Measurements from ENCODE around the gene DAB2IP.

Gene DAB2IP

GRCh38 chr9:121660367-121660766, 8.9 kb downstream of the DAB2IP start:
- ChIA-PET POLR2A (no interaction called here), CTCF (interaction anchor here (1.0 to 5.0 kb wide), 5 partner anchors 13 to 27 kb away, joined by 3 to 19 read pairs (median 5); no protein-coding TSS in a partner anchor)
- Histone ChIP-seq H3K4me1 (ENCODE audit: control extremely low read depth in 1 of 4, control insufficient read depth in 4 of 4, insufficient read depth in 4 of 4, low read length in 3 of 4) (no peaks in the 10 kb centered on the region), H3K9me3 (ENCODE audit: control extremely low read depth in 1 of 5, control insufficient read depth in 4 of 5, insufficient read depth in 2 of 5, low read depth in 1 of 5, low read length in 4 of 5) (no peaks in the 10 kb centered on the region), H3K27me3 (replicated peaks in 2 of 5; ENCODE audit: control insufficient read depth in 4 of 5, insufficient read depth in 5 of 5, low read length in 4 of 5) (peaks cover 0 to 7% (median 0%) of the 10 kb centered on the region in 5 experiments), H3K36me3 (ENCODE audit: control insufficient read depth in 4 of 4, insufficient read depth in 4 of 4, low read length in 3 of 4) (no peaks in the 10 kb centered on the region), H3K27ac (ENCODE audit: insufficient read depth in 1 of 2, low read depth in 1 of 2, low read length in 2 of 2, poor library complexity in 1 of 2, severe bottlenecking in 2 of 2) (no peak overlapping the region), H3K4me3 (ENCODE audit: control insufficient read depth in 1 of 7, extremely low read depth in 1 of 7, insufficient read depth in 4 of 7, low read depth in 2 of 7, low read length in 6 of 7) (no peak overlapping the region)
- DNase-seq: no peak
- WGBS (ENCODE audit: insufficient coverage): 96% methylated on average over 2 of the region's 6 CpGs

GRCh38 chr9:121660876-121661275, 9.4 kb downstream of the DAB2IP start:
- no peak overlapping the region for H3K4me3 ChIP-seq (ENCODE audit: control insufficient read depth in 1 of 7, extremely low read depth in 1 of 7, insufficient read depth in 4 of 7, low read depth in 2 of 7, low read length in 6 of 7)
- peaks cover 0 to 3% (median 0%) of the 10 kb centered on the region in 5 experiments for H3K27me3 ChIP-seq (replicated peaks in 2 of 5; ENCODE audit: control insufficient read depth in 4 of 5, insufficient read depth in 5 of 5, low read length in 4 of 5)
- no peaks in the 10 kb centered on the region for H3K36me3 ChIP-seq (ENCODE audit: control insufficient read depth in 4 of 4, insufficient read depth in 4 of 4, low read length in 3 of 4)
- no peak for DNase-seq
- no peak overlapping the region for H3K27ac ChIP-seq (ENCODE audit: insufficient read depth in 1 of 2, low read depth in 1 of 2, low read length in 2 of 2, poor library complexity in 1 of 2, severe bottlenecking in 2 of 2)
- H3K4me1 ChIP-seq (ENCODE audit: control extremely low read depth in 1 of 4, control insufficient read depth in 4 of 4, insufficient read depth in 4 of 4, low read length in 3 of 4): no peaks in the 10 kb centered on the region
- POLR2A ChIA-PET: interaction anchor here (0.6 kb wide), 1 partner anchor 13 kb away, joined by 3 read pairs; no protein-coding TSS in a partner anchor
- 91% methylated on average over 7 of the region's 8 CpGs for WGBS (ENCODE audit: insufficient coverage)
- CTCF ChIA-PET: interaction anchor here (2.0 kb wide), 1 partner anchor 22 kb away, joined by 5 read pairs; no protein-coding TSS in a partner anchor
- no peaks in the 10 kb centered on the region for H3K9me3 ChIP-seq (ENCODE audit: control extremely low read depth in 1 of 5, control insufficient read depth in 4 of 5, insufficient read depth in 2 of 5, low read depth in 1 of 5, low read length in 4 of 5)

DNA sequence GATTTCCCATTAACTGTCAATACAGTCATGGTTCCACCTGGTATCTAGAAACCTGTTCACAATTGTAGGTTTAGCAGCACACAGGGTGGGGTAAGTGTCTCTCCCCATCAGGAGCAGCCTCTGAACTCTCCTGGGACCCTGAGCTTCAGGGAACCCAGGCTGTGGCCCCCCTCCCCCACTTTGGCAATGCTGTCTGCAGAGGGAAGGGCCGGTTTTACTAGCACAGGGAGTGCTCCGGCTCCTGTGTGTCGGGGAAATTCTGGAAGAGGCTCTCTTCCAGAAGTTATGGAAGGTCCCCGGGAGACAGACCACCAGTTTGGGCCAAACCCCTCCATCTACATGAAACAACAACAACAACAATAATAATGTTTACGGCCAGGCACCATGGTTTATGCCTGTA, 9.9 kb downstream of the DAB2IP start:
- Histone ChIP-seq H3K4me3 (ENCODE audit: control insufficient read depth in 1 of 7, extremely low read depth in 1 of 7, insufficient read depth in 4 of 7, low read depth in 2 of 7, low read length in 6 of 7) (no peak overlapping the region), H3K4me1 (ENCODE audit: control extremely low read depth in 1 of 4, control insufficient read depth in 4 of 4, insufficient read depth in 4 of 4, low read length in 3 of 4) (no peaks in the 10 kb centered on the region), H3K9me3 (ENCODE audit: control extremely low read depth in 1 of 5, control insufficient read depth in 4 of 5, insufficient read depth in 2 of 5, low read depth in 1 of 5, low read length in 4 of 5) (no peaks in the 10 kb centered on the region), H3K36me3 (ENCODE audit: control insufficient read depth in 4 of 4, insufficient read depth in 4 of 4, low read length in 3 of 4) (no peaks in the 10 kb centered on the region), H3K27me3 (replicated peaks in 2 of 5; ENCODE audit: control insufficient read depth in 4 of 5, insufficient read depth in 5 of 5, low read length in 4 of 5) (peaks cover 0 to 3% (median 0%) of the 10 kb centered on the region in 5 experiments), H3K27ac (ENCODE audit: insufficient read depth in 1 of 2, low read depth in 1 of 2, low read length in 2 of 2, poor library complexity in 1 of 2, severe bottlenecking in 2 of 2) (no peak overlapping the region)
- POLR2A ChIA-PET: interaction anchor here (0.6 kb wide), 1 partner anchor 13 kb away, joined by 3 read pairs; no protein-coding TSS in a partner anchor
- CTCF ChIA-PET: interaction anchor here (0.5 to 2.0 kb wide), 2 partner anchors 22 to 102 kb away, joined by 4 to 5 read pairs; no protein-coding TSS in a partner anchor
- no peak for DNase-seq
- 100% methylated on average over 1 of the region's 5 CpGs for WGBS (ENCODE audit: insufficient coverage)

DNA sequence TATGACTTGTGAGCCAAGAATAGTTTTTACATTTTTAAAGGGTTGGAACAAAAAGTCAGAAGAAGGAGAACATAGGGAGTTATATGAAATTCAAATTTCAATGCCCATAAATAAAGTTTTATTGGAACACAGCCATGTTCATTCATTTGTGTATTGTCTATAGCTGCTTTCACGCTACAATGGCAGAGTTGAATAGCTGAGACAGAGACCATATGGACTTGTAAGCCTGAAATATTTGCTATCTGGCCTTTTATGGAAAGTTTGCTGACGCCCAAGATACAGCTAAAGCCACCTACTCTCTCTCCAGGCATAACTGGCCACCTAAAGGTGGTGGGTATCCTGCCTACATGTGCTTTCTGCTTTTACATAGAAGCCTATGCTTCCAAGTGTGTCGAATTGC, 10.9 kb downstream of the DAB2IP start:
- H3K27me3 ChIP-seq (replicated peaks in 2 of 5; ENCODE audit: control insufficient read depth in 4 of 5, insufficient read depth in 5 of 5, low read length in 4 of 5): peaks cover 0 to 3% (median 0%) of the 10 kb centered on the region in 5 experiments
- H3K4me1 ChIP-seq (ENCODE audit: control extremely low read depth in 1 of 4, control insufficient read depth in 4 of 4, insufficient read depth in 4 of 4, low read length in 3 of 4): no peaks in the 10 kb centered on the region
- H3K4me3 ChIP-seq (ENCODE audit: control insufficient read depth in 1 of 7, extremely low read depth in 1 of 7, insufficient read depth in 4 of 7, low read depth in 2 of 7, low read length in 6 of 7): no peak overlapping the region
- ChIA-PET POLR2A (interaction anchor here (0.6 kb wide), 1 partner anchor 209 kb away, joined by 3 read pairs; no protein-coding TSS in a partner anchor), CTCF (interaction anchor here (4.2 to 4.9 kb wide), 2 partner anchors 20 to 42 kb away, joined by 16 to 38 read pairs; no protein-coding TSS in a partner anchor)
- no peaks in the 10 kb centered on the region for H3K36me3 ChIP-seq (ENCODE audit: control insufficient read depth in 4 of 4, insufficient read depth in 4 of 4, low read length in 3 of 4)
- 90% methylated on average over 3 of the region's 3 CpGs for WGBS (ENCODE audit: insufficient coverage)
- H3K9me3 ChIP-seq (ENCODE audit: control extremely low read depth in 1 of 5, control insufficient read depth in 4 of 5, insufficient read depth in 2 of 5, low read depth in 1 of 5, low read length in 4 of 5): no peaks in the 10 kb centered on the region
- no peak overlapping the region for H3K27ac ChIP-seq (ENCODE audit: insufficient read depth in 1 of 2, low read depth in 1 of 2, low read length in 2 of 2, poor library complexity in 1 of 2, severe bottlenecking in 2 of 2)
- no peak for DNase-seq

DNA sequence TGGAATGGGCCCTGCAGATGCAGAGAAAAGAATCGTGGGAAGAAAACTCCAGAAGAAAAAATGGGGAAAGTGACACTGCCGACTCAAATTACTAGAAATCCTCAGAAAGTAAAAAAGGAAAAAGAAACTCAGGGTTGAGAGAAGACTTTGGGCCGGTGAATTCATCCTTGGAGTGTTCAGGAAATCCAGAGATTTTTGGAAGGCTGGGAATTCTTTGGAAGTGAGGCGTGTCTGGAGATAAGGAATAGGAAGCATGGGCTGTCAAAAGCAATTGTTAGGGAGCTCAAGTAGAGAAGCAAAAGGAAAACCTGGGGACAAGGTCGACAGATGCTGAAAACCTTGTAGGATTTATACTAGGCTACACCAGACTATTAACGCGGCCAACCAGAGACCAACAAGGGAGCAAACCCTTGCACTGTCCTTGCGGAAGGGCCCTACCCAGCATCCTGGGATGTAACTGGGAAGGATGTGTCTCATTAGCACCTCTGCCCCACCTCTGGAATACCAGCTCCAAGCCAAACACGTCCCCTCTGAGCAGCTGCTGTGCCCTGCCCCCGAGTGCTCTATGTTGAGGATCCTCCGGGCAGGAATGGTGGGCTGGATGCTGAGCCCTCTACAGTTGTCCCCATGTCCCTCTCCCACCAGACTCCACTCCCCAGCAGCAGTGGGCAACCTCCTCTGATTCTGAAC, 11.6 kb downstream of the DAB2IP start:
- WGBS (ENCODE audit: insufficient coverage): 98% methylated on average over 10 of the region's 11 CpGs

DNA sequence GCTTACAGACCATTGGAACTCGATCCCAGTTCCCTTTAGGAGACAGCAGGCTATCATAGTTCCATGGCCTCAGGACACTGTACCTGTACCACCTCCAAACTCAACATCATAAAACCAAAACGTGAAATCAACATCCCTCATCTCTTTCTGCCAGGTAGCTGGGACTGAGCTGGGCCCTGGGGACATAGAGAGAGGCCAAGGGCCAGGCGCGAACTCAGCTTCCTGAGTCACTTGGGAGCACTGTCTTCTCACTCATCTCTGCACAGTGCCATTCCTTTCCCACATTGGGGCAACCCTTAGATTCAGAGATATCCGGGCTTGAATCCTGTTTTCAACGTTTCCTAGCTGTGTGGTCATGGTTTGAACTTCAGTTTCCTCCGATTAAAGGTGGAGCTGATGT, 12.2 kb downstream of the DAB2IP start:
- Histone ChIP-seq H3K4me1 (ENCODE audit: control extremely low read depth in 1 of 4, control insufficient read depth in 4 of 4, insufficient read depth in 4 of 4, low read length in 3 of 4) (no peaks in the 10 kb centered on the region), H3K27ac (ENCODE audit: insufficient read depth in 1 of 2, low read depth in 1 of 2, low read length in 2 of 2, poor library complexity in 1 of 2, severe bottlenecking in 2 of 2) (no peak overlapping the region), H3K27me3 (replicated peaks in 2 of 5; ENCODE audit: control insufficient read depth in 4 of 5, insufficient read depth in 5 of 5, low read length in 4 of 5) (peaks cover 0 to 3% (median 0%) of the 10 kb centered on the region in 5 experiments), H3K36me3 (ENCODE audit: control insufficient read depth in 4 of 4, insufficient read depth in 4 of 4, low read length in 3 of 4) (no peaks in the 10 kb centered on the region), H3K9me3 (ENCODE audit: control extremely low read depth in 1 of 5, control insufficient read depth in 4 of 5, insufficient read depth in 2 of 5, low read depth in 1 of 5, low read length in 4 of 5) (no peaks in the 10 kb centered on the region), H3K4me3 (ENCODE audit: control insufficient read depth in 1 of 7, extremely low read depth in 1 of 7, insufficient read depth in 4 of 7, low read depth in 2 of 7, low read length in 6 of 7) (no peak overlapping the region)
- no peak for DNase-seq
- 88% methylated on average over 6 of the region's 7 CpGs for WGBS (ENCODE audit: insufficient coverage)
- ChIA-PET CTCF (interaction anchor here (0.7 to 4.9 kb wide), 5 partner anchors 10 to 43 kb away, joined by 3 to 38 read pairs (median 7); no protein-coding TSS in a partner anchor), POLR2A (no interaction called here)

More for the DNA sequence above, 11.6 kb downstream of the DAB2IP start:
- ChIA-PET CTCF (interaction anchor here (1.7 to 4.9 kb wide), 3 partner anchors 10 to 43 kb away, joined by 7 to 38 read pairs (median 16); no protein-coding TSS in a partner anchor), POLR2A (no interaction called here)
- no peaks in the 10 kb centered on the region for H3K4me1 ChIP-seq (ENCODE audit: control extremely low read depth in 1 of 4, control insufficient read depth in 4 of 4, insufficient read depth in 4 of 4, low read length in 3 of 4)
- no peaks in the 10 kb centered on the region for H3K36me3 ChIP-seq (ENCODE audit: control insufficient read depth in 4 of 4, insufficient read depth in 4 of 4, low read length in 3 of 4)
- H3K27me3 ChIP-seq (replicated peaks in 2 of 5; ENCODE audit: control insufficient read depth in 4 of 5, insufficient read depth in 5 of 5, low read length in 4 of 5): peaks cover 0 to 3% (median 0%) of the 10 kb centered on the region in 5 experiments
- H3K27ac ChIP-seq (ENCODE audit: insufficient read depth in 1 of 2, low read depth in 1 of 2, low read length in 2 of 2, poor library complexity in 1 of 2, severe bottlenecking in 2 of 2): no peak overlapping the region
- no peak for DNase-seq
- H3K9me3 ChIP-seq (ENCODE audit: control extremely low read depth in 1 of 5, control insufficient read depth in 4 of 5, insufficient read depth in 2 of 5, low read depth in 1 of 5, low read length in 4 of 5): no peaks in the 10 kb centered on the region
- H3K4me3 ChIP-seq (ENCODE audit: control insufficient read depth in 1 of 7, extremely low read depth in 1 of 7, insufficient read depth in 4 of 7, low read depth in 2 of 7, low read length in 6 of 7): no peak overlapping the region

GRCh38 chr9:121666294-121666693, 14.9 kb downstream of the DAB2IP start:
- H3K9me3 ChIP-seq (ENCODE audit: control extremely low read depth in 1 of 5, control insufficient read depth in 4 of 5, insufficient read depth in 2 of 5, low read depth in 1 of 5, low read length in 4 of 5): no peaks in the 10 kb centered on the region
- 90% methylated on average over 5 of the region's 8 CpGs for WGBS (ENCODE audit: insufficient coverage)
- no peak overlapping the region for H3K27ac ChIP-seq (ENCODE audit: insufficient read depth in 1 of 2, low read depth in 1 of 2, low read length in 2 of 2, poor library complexity in 1 of 2, severe bottlenecking in 2 of 2)
- CTCF ChIA-PET: interaction anchor here (0.8 to 4.9 kb wide), 4 partner anchors 16 to 46 kb away, joined by 3 to 38 read pairs (median 10); no protein-coding TSS in a partner anchor
- peaks cover 0 to 3% (median 0%) of the 10 kb centered on the region in 5 experiments for H3K27me3 ChIP-seq (replicated peaks in 2 of 5; ENCODE audit: control insufficient read depth in 4 of 5, insufficient read depth in 5 of 5, low read length in 4 of 5)
- POLR2A ChIA-PET: interaction anchor here (0.6 kb wide), 1 partner anchor 10 kb away, joined by 3 read pairs; no protein-coding TSS in a partner anchor
- H3K36me3 ChIP-seq (ENCODE audit: control insufficient read depth in 4 of 4, insufficient read depth in 4 of 4, low read length in 3 of 4): no peaks in the 10 kb centered on the region
- no peaks in the 10 kb centered on the region for H3K4me1 ChIP-seq (ENCODE audit: control extremely low read depth in 1 of 4, control insufficient read depth in 4 of 4, insufficient read depth in 4 of 4, low read length in 3 of 4)
- no peak overlapping the region for H3K4me3 ChIP-seq (ENCODE audit: control insufficient read depth in 1 of 7, extremely low read depth in 1 of 7, insufficient read depth in 4 of 7, low read depth in 2 of 7, low read length in 6 of 7)
- no peak for DNase-seq
